HepG2 (cell line): ENCODE data around the gene FBXO24. TPM values are rescaled to one million over a fixed set of nuclear protein-coding genes. Genes with fewer than 3 reads are reported as not detected.

ENCODE experiments used
- ATAC-seq: fragments of 200-7000 bp; cut with Tn5 transposase; 3 replicates; pipeline ENCODE4 v1.9.1; 2020; ENCODE audit warnings: mild to moderate bottlenecking, moderate library complexity
- BruUV-seq: library from RNA; stranded (reverse); fragments of 400-500 nt; replicated peaks from 2 replicates; lab custom pipeline; 2021; lab: Mats Ljungman, UMichigan
- CTCF ChIA-PET: fragments of 300-600 bp; formaldehyde crosslinking; extraction: SDS; loops from one replicate; lab custom pipeline; 2021; ENCODE audit warnings: low total read pairs, inconsistent platforms, low intra/inter-chr PET ratio; lab: Yijun Ruan, JAX
- POLR2A ChIA-PET: fragments of 350-600 bp; sonication (Branson Sonifier 250); formaldehyde crosslinking; loops from one replicate; lab custom pipeline; 2020; ENCODE audit warnings: antibody characterized with exemption, inconsistent platforms; lab: Yijun Ruan, JAX
- DNase-seq: peaks from one replicate; pipeline ENCODE4 v3.0.0-alpha.2; 2015; ENCODE audit warnings: low spot score
- FAIRE-seq: peaks from 3 replicates; lab custom pipeline; 2011; peaks lifted over from hg19 to GRCh38; lab: Jason Lieb, UNC
- H2AFZ ChIP-seq: one replicate; pipeline ENCODE4 v1.6.1; 2011; ENCODE audit warnings: low read length, inconsistent platforms
- H3K27ac ChIP-seq: fragments of 300-600 bp; 3 replicates; pipeline ENCODE4 v1.8.0; 2011; ENCODE audit warnings: mixed run types, mild to moderate bottlenecking, mixed read lengths, low read length, inconsistent platforms; ENCODE audit not compliant: insufficient read depth; ENCODE audit errors: extremely low read length
- H3K27me3 ChIP-seq, 2 experiments: fragments of 200-600 bp in 1 of 2; 2 replicates in 1 of 2; 3 replicates in 1 of 2; pipeline versions ENCODE4 v1.6.0 to v1.8.0; 2011; ENCODE audit warnings: low read length in 2 of 2, mild to moderate bottlenecking in 2 of 2, moderate library complexity in 2 of 2, inconsistent platforms in 1 of 2; ENCODE audit not compliant: insufficient read depth in 2 of 2, control insufficient read depth in 1 of 2
- H3K36me3 ChIP-seq, 2 experiments: fragments of 200-600 bp in 1 of 2; replicated peaks in 1 of 2; 2 replicates in 1 of 2; 3 replicates in 1 of 2; pipeline versions ENCODE4 v1.5.1 to v1.8.0; 2011; ENCODE audit warnings: low read length in 2 of 2, inconsistent platforms in 1 of 2; ENCODE audit not compliant: insufficient read depth in 2 of 2, control insufficient read depth in 1 of 2
- H3K4me1 ChIP-seq: 2 replicates; pipeline ENCODE4 v1.5.1; 2012; ENCODE audit warnings: low read length, inconsistent platforms; ENCODE audit not compliant: insufficient read depth
- H3K4me2 ChIP-seq: 2 replicates; pipeline ENCODE4 v1.6.0; 2011; ENCODE audit warnings: low read depth, low read length, inconsistent platforms
- H3K4me3 ChIP-seq, 3 experiments: fragments of 200-600 bp in 1 of 3; sonication (generic), shearing (Covaris generic) in 1 of 3; replicated peaks in 1 of 3; 2 replicates each; pipeline ENCODE4 v1.5.1; 2011 to 2016; ENCODE audit warnings: low read length in 3 of 3, inconsistent platforms in 2 of 3, low read depth in 2 of 3, mild to moderate bottlenecking in 2 of 3, control low read depth in 1 of 3, mixed read lengths in 1 of 3; ENCODE audit not compliant: insufficient read depth in 1 of 3
- H3K79me2 ChIP-seq: one replicate; pipeline ENCODE4 v1.6.1; 2011; ENCODE audit warnings: low read length, inconsistent platforms; ENCODE audit not compliant: insufficient read depth
- H3K9ac ChIP-seq: 2 replicates; pipeline ENCODE4 v1.6.0; 2011; ENCODE audit warnings: mild to moderate bottlenecking, low read depth, low read length, inconsistent platforms; ENCODE audit not compliant: insufficient read depth
- H3K9me3 ChIP-seq: 2 replicates; pipeline ENCODE4 v1.5.1; 2012; ENCODE audit warnings: mild to moderate bottlenecking, low read length
- H4K20me1 ChIP-seq: 2 replicates; pipeline ENCODE4 v1.6.0; 2011; ENCODE audit warnings: inconsistent platforms, mild to moderate bottlenecking, low read length, moderate library complexity; ENCODE audit not compliant: insufficient read depth
- AGO2 ChIP-seq: fragments of 200-400 bp; formaldehyde crosslinking; optimal IDR thresholded peaks from 2 replicates; pipeline ENCODE3; 2017; ENCODE audit warnings: mild to moderate bottlenecking, low read depth, low read length, moderate library complexity
- ARHGAP35 ChIP-seq: sonication (generic); formaldehyde crosslinking; IDR thresholded peaks from 2 replicates; pipeline ENCODE4 v1.9.0; 2022; ENCODE audit warnings: mild to moderate bottlenecking, inconsistent platforms, moderate library complexity, missing genetic modification reagents, borderline replicate concordance
- CC2D1A ChIP-seq: sonication (generic); formaldehyde crosslinking; IDR thresholded peaks from 2 replicates; pipeline ENCODE4 v1.8.1; 2023; ENCODE audit warnings: mild to moderate bottlenecking, missing genetic modification reagents
- ESRRA ChIP-seq: sonication (generic); formaldehyde crosslinking; IDR thresholded peaks from 2 replicates; pipeline ENCODE4 v1.5.1; 2020; ENCODE audit warnings: mild to moderate bottlenecking, low read depth, missing genetic modification reagents
- HOXA3 ChIP-seq: sonication (generic); formaldehyde crosslinking; IDR thresholded peaks from 2 replicates; pipeline ENCODE4 v1.5.0; 2020; ENCODE audit warnings: missing genetic modification reagents
- POLR2AphosphoS5 ChIP-seq: IDR thresholded peaks from 2 replicates; pipeline ENCODE4 v1.6.1; 2012; ENCODE audit warnings: low read depth, low read length
- RORA ChIP-seq: sonication (generic); formaldehyde crosslinking; IDR thresholded peaks from 2 replicates; pipeline ENCODE4 v1.5.0; 2020; ENCODE audit warnings: mild to moderate bottlenecking, missing genetic modification reagents, moderate library complexity
- SP140L ChIP-seq: sonication (generic); formaldehyde crosslinking; IDR thresholded peaks from 2 replicates; pipeline ENCODE4 v1.4.0; 2020; ENCODE audit warnings: missing genetic modification reagents, borderline replicate concordance
- TSC22D2 ChIP-seq: sonication (generic); formaldehyde crosslinking; IDR thresholded peaks from 2 replicates; pipeline ENCODE4 v1.5.1; 2020; ENCODE audit warnings: missing genetic modification reagents, mild to moderate bottlenecking, borderline replicate concordance
- ZNF121 ChIP-seq: sonication (generic); formaldehyde crosslinking; IDR thresholded peaks from 2 replicates; pipeline ENCODE4 v1.5.0; 2020; ENCODE audit warnings: mild to moderate bottlenecking, missing genetic modification reagents
- ZNF33A ChIP-seq: sonication (generic); formaldehyde crosslinking; IDR thresholded peaks from 2 replicates; pipeline ENCODE4 v1.5.1; 2020; ENCODE audit warnings: missing genetic modification reagents, mild to moderate bottlenecking, moderate library complexity, borderline replicate concordance
- ZNF619 ChIP-seq: sonication (generic); formaldehyde crosslinking; IDR thresholded peaks from 2 replicates; pipeline ENCODE4 v1.4.0; 2020; ENCODE audit warnings: mild to moderate bottlenecking, missing genetic modification reagents
- WGBS: methylation state at CpG from one replicate; pipeline ENCODE4 v1.1.6; 2017; ENCODE audit warnings: low lambda C conversion rate; 5-methylcytosine and 5-hydroxymethylcytosine counted together
- in situ Hi-C: cut with HindIII; loops from 2 replicates; pipeline ENCODE4 v1.10.0; 2017; ENCODE audit warnings: low pct_unique_long_range_greater_than_20kb; ENCODE audit not compliant: extremely low pct_ligation_motif_present
- intact Hi-C: fragments of 100-400 bp; cut with micrococcal nuclease; formaldehyde crosslinking; loops from one replicate; pipeline ENCODE4 v1.10.0; 2022; ENCODE audit not compliant: unreplicated experiment
- polyA plus RNA-seq, 8 experiments: library from polyadenylated mRNA; depleted of rRNA in 3 of 8; stranded (reverse) in 7 of 8; unstranded in 1 of 8; fragments of >200 nt; fragmentation: Illumina TruSeq in 4 of 8; extraction: Trizol in 4 of 8; gene quantifications; 2 replicates each; pipeline versions ENCODE4 v1.2.1 to v1.2.3, GENCODE V29; 2011 to 2016; ENCODE audit warnings: low read depth in 4 of 8, missing spikeins in 1 of 8, mixed read lengths in 1 of 8; ENCODE audit not compliant: insufficient read depth in 1 of 8
- total RNA-seq, 5 experiments: library from RNA; depleted of rRNA; stranded (reverse); fragments of >200 nt; fragmentation: Illumina TruSeq; extraction: Trizol; gene quantifications; 2 replicates each; pipeline ENCODE4 v1.2.3, GENCODE V29; 2016; ENCODE audit warnings: low read depth in 1 of 5
- TF ChIP-seq, protein P1 (sequence below): sonication (generic); formaldehyde crosslinking; IDR thresholded peaks from 2 replicates; pipeline ENCODE4 v1.8.1; 2023; ENCODE audit warnings: mild to moderate bottlenecking, moderate library complexity, missing genetic modification reagents
- TF ChIP-seq, protein P2 (sequence below): sonication (generic); formaldehyde crosslinking; IDR thresholded peaks from 2 replicates; pipeline ENCODE4 v1.5.0; 2020; ENCODE audit warnings: mild to moderate bottlenecking, missing genetic modification reagents, moderate library complexity
- TF ChIP-seq, protein P3 (sequence below): sonication (generic); formaldehyde crosslinking; IDR thresholded peaks from 2 replicates; pipeline ENCODE4 v1.4.0; 2020; ENCODE audit warnings: missing genetic modification reagents
- TF ChIP-seq, protein P4 (sequence below): sonication (generic); formaldehyde crosslinking; IDR thresholded peaks from 2 replicates; pipeline ENCODE4 v1.4.0; 2020; ENCODE audit warnings: mild to moderate bottlenecking, missing genetic modification reagents
- TF ChIP-seq, protein P5 (sequence below): sonication (generic); formaldehyde crosslinking; IDR thresholded peaks from 2 replicates; pipeline ENCODE4 v1.5.0; 2020; ENCODE audit warnings: missing genetic modification reagents
- TF ChIP-seq, protein P6 (sequence below): IDR thresholded peaks from 2 replicates; pipeline ENCODE4 v1.6.1; 2016; ENCODE audit warnings: low read depth

The FBXO24 gene
- total and polyA plus RNA-seq, 2 of the 13 experiments (the other 11 are each of a cell fraction or from before 2014, with no cell fraction given), result 0.20 to 0.55 TPM

DNA sequence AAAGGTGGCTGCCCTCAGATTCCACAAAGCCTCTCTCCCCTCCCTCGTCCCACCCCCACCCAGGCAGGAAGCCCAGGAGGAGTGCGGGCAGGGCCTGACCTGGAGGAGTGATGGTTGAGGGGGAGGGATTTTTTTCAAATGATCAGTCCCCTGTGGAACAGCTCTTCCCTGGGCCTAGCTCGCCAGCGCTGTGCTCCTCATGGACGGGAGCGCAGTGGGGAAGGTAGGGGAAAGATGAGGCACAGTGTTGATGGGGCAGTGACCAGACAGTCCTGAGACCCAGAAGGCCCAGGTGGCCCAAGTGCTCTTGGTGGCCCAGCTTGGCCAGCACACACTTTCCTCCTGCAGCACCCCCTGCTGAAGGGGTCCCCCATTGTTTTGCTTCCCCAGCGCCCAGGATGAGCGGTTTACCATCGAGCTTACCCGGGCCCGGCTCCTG lies 21.0 kb upstream of the FBXO24 start:
- DNase-seq (no peak), ATAC-seq (no peak), FAIRE-seq (no peak)
- Histone ChIP-seq H3K9ac (no peak overlapping the region), H3K27ac (peak overlapping the region; percentile 99), H3K4me2 (no peak overlapping the region), H3K79me2 (peaks cover 4% of the 10 kb centered on the region), H3K27me3 (no peaks in the 10 kb centered on the region), H2AFZ (no peak overlapping the region), H4K20me1 (peaks cover 14% of the 10 kb centered on the region; the same call in 1 of the 2 replicates), H3K9me3 (no peaks in the 10 kb centered on the region), H3K36me3 (peaks cover 27 to 52% of the 10 kb centered on the region in 2 experiments), H3K4me1 (peaks cover 93% of the 10 kb centered on the region), H3K4me3 (no peak overlapping the region)
- in situ Hi-C loops (loop anchor here (5.0 kb wide), 1 partner anchor 78 kb away; no protein-coding TSS in a partner anchor), intact Hi-C loops (no loop called here)
- ChIA-PET POLR2A (interaction anchor here (1.1 to 2.2 kb wide), 3 partner anchors 20 to 23 kb away, joined by 3 to 7 read pairs (median 5); partner anchors contain the start of genes FBXO24 and LRCH4), CTCF (no interaction called here)
- 92% methylated on average over 9 of the region's 11 CpGs for WGBS
- no TSS peak for BruUV-seq
- TF ChIP-seq, protein P1, sequence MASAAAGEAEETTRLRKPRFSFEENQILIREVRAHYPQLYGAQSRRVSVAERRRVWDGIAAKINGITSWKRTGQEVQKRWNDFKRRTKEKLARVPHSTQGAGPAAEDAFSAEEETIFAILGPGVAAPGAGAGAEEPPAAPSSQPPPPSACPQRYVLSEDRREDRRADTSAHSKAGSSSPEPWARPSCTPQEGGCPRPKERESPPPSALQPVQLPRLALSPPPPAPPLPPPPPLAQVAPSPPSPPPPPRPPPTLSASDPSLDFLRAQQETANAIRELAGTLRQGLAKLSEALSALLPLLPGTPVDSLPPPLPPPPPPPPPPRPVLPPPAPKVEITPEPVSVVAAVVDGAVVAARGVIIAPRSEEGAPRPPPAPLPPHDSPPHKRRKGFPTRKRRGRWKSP (CRISPR knock-in tag), result no peak
- no peak for TF ChIP-seq TSC22D2 (CRISPR knock-in tag)
- TF ChIP-seq, protein P2, sequence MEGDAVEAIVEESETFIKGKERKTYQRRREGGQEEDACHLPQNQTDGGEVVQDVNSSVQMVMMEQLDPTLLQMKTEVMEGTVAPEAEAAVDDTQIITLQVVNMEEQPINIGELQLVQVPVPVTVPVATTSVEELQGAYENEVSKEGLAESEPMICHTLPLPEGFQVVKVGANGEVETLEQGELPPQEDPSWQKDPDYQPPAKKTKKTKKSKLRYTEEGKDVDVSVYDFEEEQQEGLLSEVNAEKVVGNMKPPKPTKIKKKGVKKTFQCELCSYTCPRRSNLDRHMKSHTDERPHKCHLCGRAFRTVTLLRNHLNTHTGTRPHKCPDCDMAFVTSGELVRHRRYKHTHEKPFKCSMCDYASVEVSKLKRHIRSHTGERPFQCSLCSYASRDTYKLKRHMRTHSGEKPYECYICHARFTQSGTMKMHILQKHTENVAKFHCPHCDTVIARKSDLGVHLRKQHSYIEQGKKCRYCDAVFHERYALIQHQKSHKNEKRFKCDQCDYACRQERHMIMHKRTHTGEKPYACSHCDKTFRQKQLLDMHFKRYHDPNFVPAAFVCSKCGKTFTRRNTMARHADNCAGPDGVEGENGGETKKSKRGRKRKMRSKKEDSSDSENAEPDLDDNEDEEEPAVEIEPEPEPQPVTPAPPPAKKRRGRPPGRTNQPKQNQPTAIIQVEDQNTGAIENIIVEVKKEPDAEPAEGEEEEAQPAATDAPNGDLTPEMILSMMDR, result 0 out of 2 replicates have a peak, but pooled peaks have one; percentile 5
- TF ChIP-seq, protein P3, sequence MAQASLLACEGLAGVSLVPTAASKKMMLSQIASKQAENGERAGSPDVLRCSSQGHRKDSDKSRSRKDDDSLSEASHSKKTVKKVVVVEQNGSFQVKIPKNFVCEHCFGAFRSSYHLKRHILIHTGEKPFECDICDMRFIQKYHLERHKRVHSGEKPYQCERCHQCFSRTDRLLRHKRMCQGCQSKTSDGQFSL, result no peak
- TF ChIP-seq SP140L (CRISPR knock-in tag), result no peak
- TF ChIP-seq, protein P4, sequence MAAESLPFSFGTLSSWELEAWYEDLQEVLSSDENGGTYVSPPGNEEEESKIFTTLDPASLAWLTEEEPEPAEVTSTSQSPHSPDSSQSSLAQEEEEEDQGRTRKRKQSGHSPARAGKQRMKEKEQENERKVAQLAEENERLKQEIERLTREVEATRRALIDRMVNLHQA (CRISPR knock-in tag), result no peak
- peak; percentile 32; the same call in 1 of the 2 replicates for TF ChIP-seq POLR2AphosphoS5
- TF ChIP-seq HOXA3, result no peak
- no peak for TF ChIP-seq ESRRA (CRISPR knock-in tag)
- TF ChIP-seq, protein P5, sequence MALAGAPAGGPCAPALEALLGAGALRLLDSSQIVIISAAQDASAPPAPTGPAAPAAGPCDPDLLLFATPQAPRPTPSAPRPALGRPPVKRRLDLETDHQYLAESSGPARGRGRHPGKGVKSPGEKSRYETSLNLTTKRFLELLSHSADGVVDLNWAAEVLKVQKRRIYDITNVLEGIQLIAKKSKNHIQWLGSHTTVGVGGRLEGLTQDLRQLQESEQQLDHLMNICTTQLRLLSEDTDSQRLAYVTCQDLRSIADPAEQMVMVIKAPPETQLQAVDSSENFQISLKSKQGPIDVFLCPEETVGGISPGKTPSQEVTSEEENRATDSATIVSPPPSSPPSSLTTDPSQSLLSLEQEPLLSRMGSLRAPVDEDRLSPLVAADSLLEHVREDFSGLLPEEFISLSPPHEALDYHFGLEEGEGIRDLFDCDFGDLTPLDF (CRISPR knock-in tag), result no peak
- TF ChIP-seq ARHGAP35 (CRISPR knock-in tag), result no peak
- TF ChIP-seq, protein P6, sequence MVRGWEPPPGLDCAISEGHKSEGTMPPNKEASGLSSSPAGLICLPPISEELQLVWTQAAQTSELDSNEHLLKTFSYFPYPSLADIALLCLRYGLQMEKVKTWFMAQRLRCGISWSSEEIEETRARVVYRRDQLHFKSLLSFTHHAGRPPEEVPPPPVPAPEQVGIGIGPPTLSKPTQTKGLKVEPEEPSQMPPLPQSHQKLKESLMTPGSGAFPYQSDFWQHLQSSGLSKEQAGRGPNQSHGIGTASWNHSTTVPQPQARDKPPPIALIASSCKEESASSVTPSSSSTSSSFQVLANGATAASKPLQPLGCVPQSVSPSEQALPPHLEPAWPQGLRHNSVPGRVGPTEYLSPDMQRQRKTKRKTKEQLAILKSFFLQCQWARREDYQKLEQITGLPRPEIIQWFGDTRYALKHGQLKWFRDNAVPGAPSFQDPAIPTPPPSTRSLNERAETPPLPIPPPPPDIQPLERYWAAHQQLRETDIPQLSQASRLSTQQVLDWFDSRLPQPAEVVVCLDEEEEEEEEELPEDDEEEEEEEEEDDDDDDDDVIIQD (CRISPR knock-in tag), result no peak
- TF ChIP-seq AGO2, result peak; percentile 87
- TF ChIP-seq RORA (CRISPR knock-in tag), result no peak
- TF ChIP-seq ZNF33A (CRISPR knock-in tag), result no peak
- TF ChIP-seq ZNF121, result no peak
- no peak for TF ChIP-seq CC2D1A (CRISPR knock-in tag)
- TF ChIP-seq ZNF619 (CRISPR knock-in tag), result no peak
